HS-5 (cell line): ENCODE data around the gene UBE2H.
"Not testable (repeated sequence)": the region's sequence is repeated elsewhere in the genome, so short reads cannot be mapped to it uniquely, and the experiment has no call there.

ENCODE experiments used
- DNase-seq: peaks from one replicate; pipeline ENCODE4 v3.0.0-alpha.2; 2012; ENCODE audit warnings: low read depth

The UBE2H gene

DNA sequence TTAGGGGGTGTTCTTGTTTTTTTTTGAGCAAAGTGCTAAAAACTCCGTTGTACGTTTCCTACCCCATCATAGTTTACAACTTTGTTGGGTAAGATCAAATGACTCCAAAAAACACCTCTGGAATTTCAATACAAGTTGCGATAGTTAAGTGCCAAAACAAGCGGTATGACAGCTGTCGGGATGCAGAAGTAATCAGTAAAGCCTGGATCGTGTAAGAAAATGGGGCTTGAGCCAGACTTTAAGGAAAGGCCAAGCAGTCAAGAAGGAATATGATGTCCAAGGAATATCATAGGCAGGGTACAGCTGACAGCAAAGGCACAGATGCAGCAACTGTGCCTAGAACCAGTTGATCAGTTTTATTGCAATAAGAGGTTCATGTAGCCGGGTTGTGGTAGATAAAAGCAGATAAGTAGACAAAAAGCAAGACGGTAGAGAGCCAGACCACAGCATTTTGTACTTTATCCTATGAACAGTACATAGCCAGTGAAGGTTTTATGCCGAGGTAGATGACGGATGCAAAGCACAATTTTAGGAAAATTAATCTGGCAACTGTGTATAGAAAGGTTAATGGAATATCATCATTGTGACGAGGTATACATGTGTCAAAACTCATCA lies 45.5 kb downstream of the UBE2H start:
- no peak for DNase-seq

DNA sequence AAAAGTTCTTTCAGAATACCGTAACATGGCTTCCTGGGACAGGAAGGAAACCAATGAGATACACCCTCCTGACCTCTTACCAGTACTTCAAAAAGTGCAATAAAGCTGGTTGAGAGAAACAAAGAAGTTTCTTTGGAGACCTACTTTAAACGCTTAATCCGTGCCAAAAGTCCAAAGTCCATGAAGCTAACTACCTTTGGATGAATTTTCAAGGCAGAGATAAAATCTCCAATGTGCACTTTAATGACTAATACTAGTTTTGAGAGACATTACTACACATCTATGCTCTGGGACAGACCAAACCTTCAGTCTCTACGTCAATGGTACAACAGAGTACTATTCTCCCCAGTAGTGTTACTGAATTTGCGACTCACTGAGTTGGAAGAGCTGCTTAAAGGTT lies 46.1 kb downstream of the UBE2H start:
- no peak for DNase-seq

DNA sequence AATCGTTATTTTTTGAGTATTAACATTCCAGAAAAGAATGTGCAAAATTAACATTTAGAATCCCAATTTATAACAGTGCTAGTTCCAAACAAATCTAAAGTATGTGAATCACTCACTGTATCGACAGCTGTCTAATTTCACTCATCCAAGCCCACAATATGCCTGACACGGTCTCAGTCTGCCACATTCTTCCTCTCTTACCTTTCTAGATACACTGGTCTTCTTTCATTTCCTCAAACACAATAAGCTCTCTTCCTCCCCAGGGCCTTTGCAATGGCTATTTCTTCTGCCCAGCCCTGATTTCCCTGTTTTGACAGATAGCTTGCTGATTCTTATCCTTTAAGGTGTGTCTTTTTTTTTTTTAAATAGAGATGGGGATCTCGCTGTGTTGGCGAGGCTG lies 48.8 kb downstream of the UBE2H start:
- no peak for DNase-seq

DNA sequence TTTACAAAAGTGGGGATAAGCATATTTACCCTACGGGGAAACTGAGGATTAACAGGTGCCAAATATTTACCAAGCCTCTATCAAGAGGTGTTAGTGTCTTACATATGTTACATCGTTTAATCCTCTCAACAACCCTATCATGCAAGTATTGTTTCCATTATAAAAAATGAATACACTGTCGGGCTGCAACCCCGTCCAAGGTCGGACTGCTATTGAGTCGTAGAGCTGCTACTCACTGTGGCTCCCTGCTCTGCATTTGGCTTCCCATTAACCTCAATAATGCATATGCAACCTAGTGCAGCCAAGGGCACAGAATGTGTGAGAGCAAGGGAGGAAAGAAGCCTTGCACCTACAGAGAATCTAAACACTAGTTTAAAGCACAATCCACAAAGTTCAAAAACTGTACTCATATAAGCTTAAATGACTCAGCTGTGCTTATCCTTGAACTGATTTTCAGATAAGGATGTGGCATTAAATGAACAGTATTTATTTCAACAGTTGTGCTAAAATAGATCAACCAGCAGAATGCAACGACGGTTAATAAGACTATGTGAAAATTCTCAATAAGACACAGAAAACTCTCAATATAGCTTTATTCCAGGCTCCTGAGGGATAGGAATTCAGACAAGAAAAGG lies 49.9 kb downstream of the UBE2H start:
- no peak for DNase-seq

DNA sequence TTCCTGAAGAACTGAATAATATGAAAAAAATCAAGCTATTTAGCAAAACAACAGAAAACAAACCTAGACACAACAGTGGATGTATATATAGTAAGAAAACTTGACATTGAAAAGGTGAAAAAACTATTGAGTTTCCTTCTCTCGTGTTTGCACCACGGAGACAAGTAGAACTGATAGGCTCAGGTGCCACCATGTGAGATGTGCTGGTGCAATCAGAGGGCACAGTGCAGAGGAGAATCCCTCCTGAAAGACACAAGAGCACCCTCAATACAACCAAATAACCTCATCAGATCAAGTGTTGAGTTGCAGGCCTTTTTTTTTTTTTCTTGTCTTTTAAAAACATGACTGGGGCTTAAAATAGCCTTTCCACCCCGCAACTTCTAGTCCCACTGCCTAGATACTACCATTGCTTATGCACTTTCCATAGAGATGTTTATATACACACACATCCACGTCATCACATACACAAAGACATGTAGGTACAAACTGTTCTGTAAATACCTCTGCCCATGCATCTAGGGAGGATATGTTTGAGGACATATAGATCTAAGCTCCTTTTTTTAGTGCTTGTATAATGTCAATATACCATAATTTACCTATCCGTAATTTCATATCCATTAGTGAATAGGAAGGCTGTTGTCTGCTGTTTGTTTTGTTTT lies 54.1 kb downstream of the UBE2H start:
- DNase-seq = no peak

DNA sequence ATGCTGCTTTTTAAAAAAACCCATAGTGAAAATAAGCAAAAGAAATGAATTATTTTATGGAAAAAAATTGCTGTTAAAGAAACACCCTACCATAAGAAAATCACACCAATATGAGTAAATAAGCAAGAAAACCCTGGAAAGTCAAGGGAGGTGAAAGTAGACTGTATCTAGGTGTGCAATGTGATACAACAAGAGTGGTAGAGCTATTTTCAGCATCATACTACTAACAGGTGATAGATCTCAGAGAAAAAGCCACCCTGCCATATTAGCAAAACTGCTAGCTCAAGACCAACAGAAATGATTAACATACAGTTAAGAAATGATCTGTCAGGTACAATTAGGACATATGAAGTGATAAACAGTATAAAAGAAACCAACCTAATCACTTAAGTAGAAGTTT lies 54.8 kb downstream of the UBE2H start:
- DNase-seq = no peak

DNA sequence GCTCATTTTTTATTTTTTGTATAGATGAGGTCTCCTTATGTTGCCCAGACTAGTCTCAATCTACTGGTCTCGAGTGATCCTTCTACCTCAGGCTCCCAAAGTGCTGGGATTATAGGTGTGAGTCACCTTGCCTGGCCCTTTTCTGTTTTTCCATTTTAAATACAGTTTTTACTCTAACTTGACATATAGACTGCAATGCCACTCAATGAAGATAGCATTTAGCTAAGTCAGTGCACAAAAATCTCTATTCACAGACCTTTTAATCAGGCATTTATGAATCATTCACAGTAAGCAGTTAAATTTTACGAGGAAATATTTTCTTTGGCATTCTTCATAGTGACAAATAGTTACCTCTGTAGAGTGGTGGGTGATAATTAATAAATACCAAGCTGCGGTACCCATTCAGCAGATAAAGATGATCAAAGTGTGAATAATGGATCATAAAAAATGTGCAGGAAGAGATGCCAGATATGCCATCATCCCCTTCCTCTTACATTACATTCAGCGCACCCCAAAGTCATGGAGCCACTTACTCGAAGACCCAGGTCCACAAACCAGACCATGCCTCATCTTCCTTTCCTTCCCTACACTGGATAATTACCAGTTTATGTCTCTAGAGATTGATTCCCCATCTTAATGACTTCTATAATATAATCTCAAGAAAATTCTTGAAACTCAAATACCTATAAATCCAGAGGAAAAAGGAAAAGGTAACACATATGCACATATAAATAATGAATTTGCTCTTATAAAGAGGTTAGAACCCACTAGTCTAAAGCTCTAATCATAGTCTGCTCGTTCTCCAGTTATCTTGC lies 56.0 kb downstream of the UBE2H start:
- DNase-seq = peak; percentile 10

DNA sequence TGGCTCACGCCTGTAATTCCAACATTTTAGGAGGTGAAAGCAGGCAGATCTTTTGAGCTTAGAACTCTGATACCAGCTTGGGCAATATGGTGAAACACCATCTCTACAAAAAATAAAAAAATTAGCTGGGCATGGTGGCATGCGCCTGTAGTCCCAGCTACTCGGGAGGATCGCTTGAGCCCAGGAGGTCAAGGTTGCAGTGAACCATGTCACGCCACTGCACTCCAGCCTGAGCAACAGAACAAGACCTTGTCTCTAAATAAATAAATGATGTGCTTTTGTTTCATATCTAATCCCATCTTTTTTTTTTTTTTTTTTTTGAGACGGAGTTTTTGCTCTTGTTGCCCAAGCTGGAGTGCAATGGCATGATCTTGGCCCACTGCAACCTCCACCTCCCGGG lies 58.6 kb downstream of the UBE2H start:
- DNase-seq = not testable (repeated sequence)

DNA sequence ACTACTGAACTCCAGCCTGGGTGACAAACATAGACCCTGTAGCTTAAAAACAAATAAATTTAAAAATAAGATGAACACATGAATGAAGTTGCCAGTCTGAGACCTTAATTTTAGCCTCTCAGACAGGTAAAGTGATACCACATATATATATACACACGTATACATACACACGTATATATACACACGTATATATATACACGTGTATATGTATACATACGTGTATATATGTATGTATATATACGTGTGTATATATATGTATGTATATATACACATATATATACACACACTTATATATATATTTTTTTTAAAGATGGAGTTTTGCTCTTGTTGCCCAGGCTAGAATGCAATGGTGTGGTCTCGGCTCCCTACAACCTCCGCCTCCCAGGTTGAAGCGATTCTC lies 62.7 kb downstream of the UBE2H start:
- DNase-seq = no peak

DNA sequence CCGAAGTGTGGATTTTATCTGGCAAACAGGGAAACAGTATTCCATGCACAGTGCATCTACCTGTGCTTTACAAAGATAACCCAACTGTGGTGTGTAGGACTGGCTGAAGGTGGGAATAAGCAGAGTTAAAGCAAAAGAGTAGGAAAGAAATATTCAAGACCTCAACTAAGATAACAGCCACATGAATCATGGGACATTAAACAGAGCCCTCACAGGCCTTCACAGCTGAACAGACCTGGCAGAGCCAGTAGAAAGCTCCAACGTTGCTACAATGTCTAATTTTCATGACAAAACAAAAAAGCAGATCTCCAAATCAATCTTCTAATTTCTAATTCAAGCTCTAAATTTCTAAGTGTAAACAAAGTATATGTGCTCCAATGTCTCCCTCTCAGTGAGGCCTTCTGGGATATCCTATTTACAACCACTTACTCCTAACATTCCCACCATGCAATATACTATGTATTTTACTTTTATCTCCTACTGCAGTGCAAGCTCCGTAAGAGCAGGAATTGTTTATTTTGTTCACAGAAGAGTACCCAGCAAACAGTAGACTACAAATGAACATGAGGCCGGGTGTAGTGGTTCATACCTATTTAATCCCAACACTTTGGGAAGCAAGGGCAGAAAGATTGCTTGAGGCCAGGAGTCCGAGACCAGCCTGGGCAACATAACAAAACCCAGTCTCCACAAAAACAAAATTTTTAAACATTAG lies 63.5 kb downstream of the UBE2H start:
- DNase-seq = no peak

DNA sequence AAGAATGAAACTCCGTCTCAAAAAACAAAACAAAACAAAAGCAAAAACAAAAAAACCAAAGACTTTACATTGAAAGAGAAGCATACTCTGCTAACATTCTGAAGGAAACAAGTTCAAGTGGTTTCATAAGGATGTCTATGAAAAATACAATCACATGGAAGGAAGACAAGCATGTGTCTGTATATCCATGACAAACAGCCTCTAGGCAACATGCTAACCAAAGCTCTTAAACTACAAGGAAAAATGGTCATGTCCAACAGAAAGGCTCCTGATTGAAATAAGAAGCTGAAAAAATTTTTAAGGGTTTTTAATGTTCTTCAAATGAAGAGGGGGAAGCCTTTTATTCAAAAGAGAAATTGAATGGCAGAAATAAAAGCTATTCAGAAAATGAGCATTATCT lies 64.9 kb downstream of the UBE2H start:
- DNase-seq = no peak

DNA sequence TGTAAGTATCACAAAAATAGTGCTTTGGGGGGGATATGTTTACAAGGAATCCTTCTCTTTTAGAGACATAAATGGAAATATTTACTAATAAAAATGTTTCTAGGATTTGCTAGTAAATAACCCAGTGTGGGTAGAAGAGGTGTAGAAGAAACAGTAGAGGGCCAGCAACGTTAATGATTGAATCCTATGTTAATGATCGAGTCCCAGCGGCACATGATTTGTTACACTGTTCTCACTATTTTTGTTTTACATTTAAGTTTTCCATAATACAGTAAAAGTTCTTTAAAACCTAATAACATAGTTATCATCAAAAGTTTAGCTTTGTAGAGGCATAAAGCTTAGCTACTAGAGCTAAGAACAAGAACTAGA lies 66.0 kb downstream of the UBE2H start:
- no peak for DNase-seq

DNA sequence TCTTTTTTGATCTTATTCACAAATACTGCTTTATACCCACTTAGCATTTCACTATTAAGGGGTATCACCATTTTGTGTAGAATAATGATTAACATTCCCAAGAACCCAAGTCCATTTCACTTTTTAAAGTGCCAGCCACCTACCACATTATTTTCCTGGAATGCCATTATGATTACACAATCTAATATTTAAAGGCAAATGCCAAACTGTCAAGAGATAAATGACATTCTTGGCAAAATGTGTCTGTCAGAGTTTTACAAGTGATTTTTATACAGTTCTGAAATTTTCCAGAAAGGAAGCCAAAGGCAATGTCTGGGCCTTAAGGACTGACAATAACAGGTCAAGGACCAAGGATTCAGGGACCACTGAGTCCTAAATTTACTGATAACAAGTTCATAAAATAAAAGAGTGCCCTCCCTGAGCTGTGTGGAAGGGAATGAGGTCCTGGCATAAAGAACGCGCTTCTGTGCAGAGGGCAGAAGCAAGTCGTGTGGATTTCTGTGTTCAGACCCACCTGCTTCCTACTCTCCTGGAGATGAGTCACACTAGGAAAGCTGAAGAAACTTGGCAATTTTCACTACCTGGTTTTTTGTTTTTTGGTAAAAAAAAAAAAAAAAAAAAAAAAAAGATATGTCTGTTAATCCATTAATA lies 66.5 kb downstream of the UBE2H start:
- DNase-seq = no peak

DNA sequence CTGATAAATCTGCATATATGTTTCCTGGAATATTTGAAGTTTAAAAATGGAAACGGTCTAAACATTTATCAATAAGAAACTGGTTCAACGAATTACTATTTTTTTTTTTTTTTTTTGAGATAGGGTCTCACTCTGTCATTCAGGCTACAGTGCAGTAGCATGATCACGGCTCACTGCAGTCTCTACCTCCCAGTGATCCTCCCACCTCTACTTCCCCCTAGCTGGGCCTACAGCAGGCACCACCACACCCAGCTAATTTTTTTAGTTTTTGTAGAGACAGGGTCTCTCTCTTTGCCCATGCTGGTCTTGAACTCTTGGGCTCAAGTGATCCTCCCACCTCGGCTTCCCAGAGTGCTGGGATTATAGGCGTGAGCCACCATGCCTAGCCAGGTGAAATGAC lies 68.3 kb downstream of the UBE2H start:
- no peak for DNase-seq

DNA sequence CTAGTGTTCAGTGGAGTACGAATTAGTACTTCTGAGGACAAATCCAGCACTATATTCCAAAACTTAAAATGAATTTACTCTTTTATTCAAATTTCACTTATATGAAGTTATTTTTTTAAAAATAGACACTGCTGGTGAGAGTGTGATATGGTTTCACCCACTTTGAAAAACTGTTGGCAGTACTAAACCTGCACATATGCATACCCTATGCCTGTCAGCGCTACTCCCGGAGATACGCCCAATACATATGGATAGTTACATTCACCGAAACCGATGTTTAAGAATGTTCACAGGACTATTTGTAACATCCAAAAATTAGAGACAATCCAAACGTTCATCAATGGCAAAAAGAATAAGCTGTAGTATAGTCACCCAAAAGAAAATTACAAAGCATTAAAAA lies 69.6 kb downstream of the UBE2H start:
- no peak for DNase-seq

DNA sequence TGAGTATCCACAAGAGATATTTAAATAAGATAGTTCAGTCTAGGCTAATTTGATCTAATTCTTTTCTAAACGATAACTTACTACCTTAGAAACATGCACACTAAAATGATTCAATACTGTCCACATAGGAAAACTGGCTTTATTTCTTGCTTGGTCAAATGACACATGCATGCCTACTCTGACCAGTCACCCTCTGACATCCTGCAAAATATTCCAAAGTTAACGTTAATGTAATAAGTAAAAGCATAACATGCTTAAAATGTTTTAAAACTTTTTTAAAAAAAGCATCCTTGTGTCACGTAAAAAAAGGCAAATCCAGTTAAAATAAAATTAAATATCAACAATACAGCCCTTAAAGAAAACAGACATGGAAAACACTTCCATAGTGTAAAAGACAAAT lies 70.2 kb downstream of the UBE2H start:
- peak; percentile 29 for DNase-seq

DNA sequence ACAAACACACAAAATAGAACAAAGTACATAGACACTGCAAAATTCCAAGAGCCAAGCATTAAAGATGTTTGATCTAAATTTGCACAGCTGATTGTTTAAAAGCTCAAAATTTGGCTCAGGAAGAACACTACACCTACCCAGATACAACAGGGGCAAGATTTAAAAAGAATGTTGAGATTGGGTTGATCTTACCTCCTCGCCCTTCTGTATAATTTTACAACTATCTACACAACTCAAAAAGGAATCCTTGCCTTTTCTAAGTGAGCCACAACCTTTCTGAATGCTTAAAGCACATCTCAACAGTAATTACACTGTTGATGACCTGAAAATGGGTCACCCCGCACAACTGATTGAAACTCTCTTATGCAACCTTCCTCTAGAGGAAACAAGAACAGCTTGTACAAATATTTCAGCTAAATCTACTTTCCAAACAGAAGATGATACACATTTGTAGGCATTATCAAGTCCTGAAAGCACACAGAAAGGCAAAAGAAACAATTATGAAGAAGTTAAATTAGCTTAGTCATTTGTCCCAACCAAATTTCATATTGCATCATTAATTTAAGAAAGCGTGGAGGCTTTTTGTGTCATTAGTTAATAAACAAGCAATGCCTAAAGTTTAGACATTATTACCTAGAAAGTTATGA lies 75.5 kb downstream of the UBE2H start:
- no peak for DNase-seq

DNA sequence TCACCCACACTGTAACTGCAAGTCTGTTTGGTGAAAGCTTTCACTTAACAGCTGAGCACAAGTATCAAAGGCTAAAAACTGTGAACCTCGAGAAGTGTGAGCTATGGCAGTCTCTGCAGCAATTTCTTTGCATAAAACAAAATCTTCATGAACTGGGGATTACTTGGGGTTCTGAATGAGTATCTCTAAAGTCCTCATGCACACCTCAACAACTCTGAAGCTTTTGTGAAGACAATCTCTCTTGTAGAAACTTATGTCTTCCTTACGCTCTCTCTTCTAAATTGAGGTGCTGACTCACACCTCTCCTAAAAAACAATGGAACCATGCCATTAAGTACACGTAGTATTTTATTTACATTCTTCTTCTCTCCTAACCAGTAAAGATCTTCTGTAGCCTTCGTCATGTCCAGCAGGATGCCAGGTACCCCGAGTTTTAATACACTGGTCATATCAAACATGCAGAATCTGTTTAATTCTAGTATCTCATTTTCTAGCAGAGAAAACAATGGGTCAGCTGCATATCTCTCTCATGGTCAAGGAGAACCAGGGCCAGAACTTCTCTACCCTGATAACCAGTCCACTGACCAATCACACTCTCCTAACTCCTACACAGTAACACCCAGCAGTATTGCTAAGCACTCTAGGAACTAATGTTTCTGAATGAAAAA lies 76.9 kb downstream of the UBE2H start:
- DNase-seq = no peak

DNA sequence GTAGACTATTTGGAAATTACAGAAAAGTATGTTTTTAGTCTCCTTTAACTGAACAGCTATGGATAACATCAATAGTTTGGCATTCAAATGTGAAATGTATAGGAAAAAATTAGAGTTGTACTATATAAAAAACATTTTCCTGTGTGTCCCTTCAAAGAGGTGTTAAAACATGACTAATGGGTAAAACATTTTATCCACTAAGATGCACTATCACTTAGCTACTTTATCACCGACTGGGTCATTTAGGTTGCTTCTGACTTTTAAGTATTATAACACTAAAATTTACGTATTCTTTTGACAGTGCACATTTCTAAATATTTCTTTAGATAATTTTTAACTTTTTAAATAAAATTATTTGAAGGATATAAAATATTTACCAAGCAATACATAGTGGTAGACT lies 77.6 kb downstream of the UBE2H start:
- no peak for DNase-seq

DNA sequence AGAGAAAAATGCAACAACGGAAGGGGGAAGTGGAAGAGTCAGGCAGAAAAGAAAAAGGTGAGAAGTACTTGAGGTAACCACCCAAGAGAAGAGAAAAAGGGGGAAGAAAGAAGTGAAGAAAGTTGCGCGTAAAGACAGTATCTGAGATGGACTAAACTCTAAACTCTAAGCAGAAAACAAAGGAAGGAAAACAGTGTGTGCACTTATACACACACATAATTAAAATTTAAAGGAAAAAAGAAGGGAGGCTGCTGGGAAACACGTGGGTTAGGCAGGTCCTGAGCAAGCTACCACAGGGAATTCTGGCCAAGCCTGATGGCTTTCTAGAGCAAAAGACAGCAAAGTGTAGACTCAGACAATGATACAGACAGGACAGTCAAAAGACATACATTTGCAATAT lies 78.0 kb downstream of the UBE2H start:
- no peak for DNase-seq

DNA sequence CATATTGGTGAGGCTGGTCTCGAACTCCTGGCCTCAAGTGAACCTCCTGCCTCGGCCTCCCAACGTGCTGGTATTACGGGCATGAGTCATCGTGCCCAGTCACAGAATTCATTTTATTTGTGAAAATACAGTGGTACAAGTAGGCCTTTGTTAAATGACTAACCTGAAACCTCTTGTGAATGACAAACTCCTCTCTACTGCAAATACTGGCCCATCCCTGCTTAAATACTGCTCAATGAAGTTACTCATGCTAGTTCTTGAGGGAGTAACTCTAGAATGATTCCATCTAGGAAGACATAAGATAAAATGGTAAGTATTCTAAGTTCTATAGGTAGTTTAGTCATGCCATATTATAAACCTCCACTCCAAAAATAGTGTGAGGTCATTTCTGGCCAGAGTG lies 80.7 kb downstream of the UBE2H start:
- DNase-seq = no peak
